Testis (tissue), 2 donors: ENCODE measurements around the gene SGCG.

Source experiments
- CTCF ChIP-seq, 3 experiments: fragments of 450-650 bp in 2 of 3; fragments of 200-600 bp in 1 of 3; sonication (generic) in 1 of 3; IDR thresholded peaks; one replicate each; pipeline ENCODE4 v1.5.1; 2016 to 2019; ENCODE audit warnings: antibody characterized with exemption in 3 of 3, mild to moderate bottlenecking in 2 of 3, moderate library complexity in 1 of 3
- POLR2A ChIP-seq: fragments of 450-650 bp; IDR thresholded peaks from one replicate; pipeline ENCODE4 v1.6.1; 2017; ENCODE audit warnings: antibody characterized with exemption, mild to moderate bottlenecking, moderate library complexity

- no peak for TF ChIP-seq CTCF (IDR thresholded peaks at IDR 0.05)
- TF ChIP-seq POLR2A = no peak
These were observed 34.8 kb upstream of the SGCG start for GRCh38 chr13:23146006-23146405.
